ENCODE measurements around the gene CTNNA3.

GRCh38 chr10:66307826-66308225, 1388.2 kb downstream of the CTNNA3 start:
- TF ChIP-seq, protein P1, sequence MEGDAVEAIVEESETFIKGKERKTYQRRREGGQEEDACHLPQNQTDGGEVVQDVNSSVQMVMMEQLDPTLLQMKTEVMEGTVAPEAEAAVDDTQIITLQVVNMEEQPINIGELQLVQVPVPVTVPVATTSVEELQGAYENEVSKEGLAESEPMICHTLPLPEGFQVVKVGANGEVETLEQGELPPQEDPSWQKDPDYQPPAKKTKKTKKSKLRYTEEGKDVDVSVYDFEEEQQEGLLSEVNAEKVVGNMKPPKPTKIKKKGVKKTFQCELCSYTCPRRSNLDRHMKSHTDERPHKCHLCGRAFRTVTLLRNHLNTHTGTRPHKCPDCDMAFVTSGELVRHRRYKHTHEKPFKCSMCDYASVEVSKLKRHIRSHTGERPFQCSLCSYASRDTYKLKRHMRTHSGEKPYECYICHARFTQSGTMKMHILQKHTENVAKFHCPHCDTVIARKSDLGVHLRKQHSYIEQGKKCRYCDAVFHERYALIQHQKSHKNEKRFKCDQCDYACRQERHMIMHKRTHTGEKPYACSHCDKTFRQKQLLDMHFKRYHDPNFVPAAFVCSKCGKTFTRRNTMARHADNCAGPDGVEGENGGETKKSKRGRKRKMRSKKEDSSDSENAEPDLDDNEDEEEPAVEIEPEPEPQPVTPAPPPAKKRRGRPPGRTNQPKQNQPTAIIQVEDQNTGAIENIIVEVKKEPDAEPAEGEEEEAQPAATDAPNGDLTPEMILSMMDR (IDR thresholded peaks at IDR 0.05 in 8 of 11, conservative IDR thresholded peaks at IDR 0.05 in 3 of 11): no peak
- TF ChIP-seq POLR2A (IDR thresholded peaks at IDR 0.05): no peak
- no peak for TF ChIP-seq POLR2AphosphoS5 (IDR thresholded peaks at IDR 0.05)

Measured in spleen (tissue), 7 donors.